Measurements from ENCODE around the gene XPR1.

DNA sequence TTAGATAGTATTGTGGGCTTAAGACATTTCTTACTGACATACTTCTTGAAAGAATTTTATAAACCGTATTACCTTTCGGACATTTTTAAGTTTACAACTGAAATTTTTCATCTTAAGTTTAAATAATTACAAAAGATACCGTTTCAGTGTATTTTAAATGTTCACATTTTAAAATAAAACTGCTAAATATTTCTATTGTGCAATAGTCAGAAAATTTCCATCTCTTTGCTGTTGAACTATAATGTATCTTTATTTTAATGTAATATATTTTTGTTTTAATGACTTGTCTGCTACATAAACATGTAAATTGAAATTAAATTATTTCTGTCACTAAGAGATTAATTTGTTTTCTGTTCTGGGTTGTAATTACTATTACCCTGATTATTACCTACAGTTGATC, 206.7 kb downstream of the XPR1 start:
- TF ChIP-seq, protein P1, sequence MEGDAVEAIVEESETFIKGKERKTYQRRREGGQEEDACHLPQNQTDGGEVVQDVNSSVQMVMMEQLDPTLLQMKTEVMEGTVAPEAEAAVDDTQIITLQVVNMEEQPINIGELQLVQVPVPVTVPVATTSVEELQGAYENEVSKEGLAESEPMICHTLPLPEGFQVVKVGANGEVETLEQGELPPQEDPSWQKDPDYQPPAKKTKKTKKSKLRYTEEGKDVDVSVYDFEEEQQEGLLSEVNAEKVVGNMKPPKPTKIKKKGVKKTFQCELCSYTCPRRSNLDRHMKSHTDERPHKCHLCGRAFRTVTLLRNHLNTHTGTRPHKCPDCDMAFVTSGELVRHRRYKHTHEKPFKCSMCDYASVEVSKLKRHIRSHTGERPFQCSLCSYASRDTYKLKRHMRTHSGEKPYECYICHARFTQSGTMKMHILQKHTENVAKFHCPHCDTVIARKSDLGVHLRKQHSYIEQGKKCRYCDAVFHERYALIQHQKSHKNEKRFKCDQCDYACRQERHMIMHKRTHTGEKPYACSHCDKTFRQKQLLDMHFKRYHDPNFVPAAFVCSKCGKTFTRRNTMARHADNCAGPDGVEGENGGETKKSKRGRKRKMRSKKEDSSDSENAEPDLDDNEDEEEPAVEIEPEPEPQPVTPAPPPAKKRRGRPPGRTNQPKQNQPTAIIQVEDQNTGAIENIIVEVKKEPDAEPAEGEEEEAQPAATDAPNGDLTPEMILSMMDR (IDR thresholded peaks at IDR 0.05), result no peak
- TF ChIP-seq POLR2A (IDR thresholded peaks at IDR 0.05), result no peak
